ENCODE measurements around the gene BRCC3.

Gene BRCC3

GRCh38 chrX:155070975-155071693 is at the start of gene BRCC3, which contains the start of the genes CMC4 and MTCP1:
Gene BRCC3 (plus strand): TSS chrX:155071508. CDS start chrX:155071528, 20 bp downstream.
Gene CMC4 (minus strand): TSS chrX:155071136. CDS start chrX:155064023, 7,113 bp downstream.
Gene MTCP1 (minus strand): TSS chrX:155071136. CDS start chrX:155066010, 5,126 bp downstream.
- Mint-ChIP-seq H3K4me1 (peaks cover 46% of the 10 kb centered on the region), H3K27ac (peak within 1 kb of the TSS; percentile 96 to 97), H3K27me3 (no peaks in the 10 kb centered on the region), H3K4me3 (peak within 1 kb of the TSS; percentile 93 to 95), H3K9me3 (no peaks in the 10 kb centered on the region)
- DNase-seq = peak; percentile 77 to 85
- ATAC-seq = peak; percentile 94

GRCh38 chrX:155022585-155022984 is 48.7 kb upstream of the BRCC3 start, which contains the start of gene F8:
Gene F8 (minus strand): TSS chrX:155022723. CDS start chrX:155022552, 171 bp downstream.
- DNase-seq (no peak), ATAC-seq (no peak)
- H3K9me3 Mint-ChIP-seq = no peaks in the 10 kb centered on the region

GRCh38 chrX:155023907-155024833 is 47.1 kb upstream of the BRCC3 start:
- ATAC-seq (no peak), DNase-seq (no peak)
- no peak overlapping the region for H3K4me3 Mint-ChIP-seq
- no peaks in the 10 kb centered on the region for H3K27me3 Mint-ChIP-seq
- no peaks in the 10 kb centered on the region for H3K9me3 Mint-ChIP-seq
- no peak overlapping the region for H3K27ac Mint-ChIP-seq
- H3K4me1 Mint-ChIP-seq = peaks cover 13% of the 10 kb centered on the region

More at GRCh38 chrX:155022585-155022984, 48.7 kb upstream of the BRCC3 start, which contains the start of gene F8:
- peak within 1 kb of the TSS in 1 of 2 donors; percentile 28 for H3K27ac Mint-ChIP-seq
- H3K4me1 Mint-ChIP-seq = peaks cover 7% of the 10 kb centered on the region
- no peaks in the 10 kb centered on the region for H3K27me3 Mint-ChIP-seq
- H3K4me3 Mint-ChIP-seq = no peak within 1 kb of the TSS

GRCh38 chrX:155026420-155026726 is 44.9 kb upstream of the BRCC3 start:
- Mint-ChIP-seq H3K27me3 (no peaks in the 10 kb centered on the region), H3K4me1 (peaks cover 22% of the 10 kb centered on the region), H3K9me3 (no peaks in the 10 kb centered on the region), H3K27ac (peak overlapping the region; percentile 80 to 83), H3K4me3 (peak overlapping the region; percentile 78 to 80)
- ATAC-seq (no peak), DNase-seq (no peak)

GRCh38 chrX:155026727-155027508 is 44.4 kb upstream of the BRCC3 start, which contains the start of gene FUNDC2:
Gene FUNDC2 (plus strand): TSS chrX:155026844. CDS start chrX:155026939, 95 bp downstream.
- H3K9me3 Mint-ChIP-seq = no peaks in the 10 kb centered on the region
- H3K27ac Mint-ChIP-seq = peak within 1 kb of the TSS; percentile 94 to 96
- peaks cover 27% of the 10 kb centered on the region for H3K4me1 Mint-ChIP-seq
- peak; percentile 93 for ATAC-seq
- DNase-seq = peak; percentile 91 to 96
- peak within 1 kb of the TSS; percentile 80 to 86 for H3K4me3 Mint-ChIP-seq
- H3K27me3 Mint-ChIP-seq = no peaks in the 10 kb centered on the region

GRCh38 chrX:155027509-155028066 is 43.7 kb upstream of the BRCC3 start:
- ATAC-seq (peak; percentile 40), DNase-seq (peak; percentile 19 to 26)
- Mint-ChIP-seq H3K27ac (peak overlapping the region; percentile 94 to 96), H3K9me3 (no peaks in the 10 kb centered on the region), H3K4me1 (peaks cover 27% of the 10 kb centered on the region), H3K4me3 (peak overlapping the region; percentile 80 to 86), H3K27me3 (no peaks in the 10 kb centered on the region)

- peaks cover 27% of the 10 kb centered on the region for H3K4me1 Mint-ChIP-seq
- no peak for DNase-seq
- H3K4me3 Mint-ChIP-seq = peak overlapping the region; percentile 80 to 86
- peak; percentile 11 for ATAC-seq
- H3K27ac Mint-ChIP-seq = peak overlapping the region; percentile 94 to 96
- H3K27me3 Mint-ChIP-seq = no peaks in the 10 kb centered on the region
- no peaks in the 10 kb centered on the region for H3K9me3 Mint-ChIP-seq
These were observed 43.2 kb upstream of the BRCC3 start for GRCh38 chrX:155028129-155028528.

- Mint-ChIP-seq H3K4me3 (peak overlapping the region; percentile 1 to 86), H3K27ac (peak overlapping the region; percentile 14 to 86)
These were observed 42.4 kb upstream of the BRCC3 start for GRCh38 chrX:155028877-155029291.

GRCh38 chrX:155031657-155032056 is 39.7 kb upstream of the BRCC3 start:
- Mint-ChIP-seq H3K27me3 (no peaks in the 10 kb centered on the region), H3K4me3 (no peak overlapping the region), H3K9me3 (no peaks in the 10 kb centered on the region), H3K27ac (no peak overlapping the region), H3K4me1 (peaks cover 20% of the 10 kb centered on the region)
- no peak for DNase-seq
- no peak for ATAC-seq

More at GRCh38 chrX:155028877-155029291, 42.4 kb upstream of the BRCC3 start:
- ATAC-seq = no peak
- H3K4me1 Mint-ChIP-seq = peaks cover 27% of the 10 kb centered on the region
- no peaks in the 10 kb centered on the region for H3K27me3 Mint-ChIP-seq
- H3K9me3 Mint-ChIP-seq = no peaks in the 10 kb centered on the region
- no peak for DNase-seq

GRCh38 chrX:155035688-155036087 is 35.6 kb upstream of the BRCC3 start:
- Mint-ChIP-seq H3K27me3 (no peaks in the 10 kb centered on the region), H3K27ac (no peak overlapping the region), H3K9me3 (no peaks in the 10 kb centered on the region), H3K4me3 (no peak overlapping the region), H3K4me1 (peaks cover 31% of the 10 kb centered on the region)
- ATAC-seq (no peak), DNase-seq (no peak)

GRCh38 chrX:155046129-155046810 is 25.0 kb upstream of the BRCC3 start:
- no peaks in the 10 kb centered on the region for H3K9me3 Mint-ChIP-seq
- H3K27me3 Mint-ChIP-seq = no peaks in the 10 kb centered on the region
- H3K4me1 Mint-ChIP-seq = peaks cover 45% of the 10 kb centered on the region
- no peak overlapping the region for H3K27ac Mint-ChIP-seq
- no peak overlapping the region for H3K4me3 Mint-ChIP-seq
- DNase-seq = no peak
- ATAC-seq = no peak

GRCh38 chrX:155046811-155047528 is 24.3 kb upstream of the BRCC3 start:
- Mint-ChIP-seq H3K27ac (no peak overlapping the region), H3K27me3 (no peaks in the 10 kb centered on the region), H3K4me1 (peaks cover 46% of the 10 kb centered on the region), H3K4me3 (no peak overlapping the region), H3K9me3 (no peaks in the 10 kb centered on the region)
- DNase-seq (no peak), ATAC-seq (no peak)

GRCh38 chrX:155048977-155049619 is 22.2 kb upstream of the BRCC3 start:
- ATAC-seq = peak; percentile 60
- Mint-ChIP-seq H3K27me3 (no peaks in the 10 kb centered on the region), H3K27ac (peak overlapping the region in 1 of 2 donors; percentile 32), H3K4me1 (peaks cover 47% of the 10 kb centered on the region), H3K4me3 (no peak overlapping the region), H3K9me3 (no peaks in the 10 kb centered on the region)
- peak; percentile 29 to 33 for DNase-seq
